Embryonic facial prominence (tissue), 1 donor: Measurements from ENCODE around the gene CCDC127.
"Not testable (repeated sequence)": the region's sequence is repeated elsewhere in the genome, so short reads cannot be mapped to it uniquely, and the experiment has no call there.

Experiments
- DNase-seq: peaks from one replicate; pipeline ENCODE4 v3.0.0-alpha.2; 2016; ENCODE audit errors: extremely low spot score

The CCDC127 gene

DNA sequence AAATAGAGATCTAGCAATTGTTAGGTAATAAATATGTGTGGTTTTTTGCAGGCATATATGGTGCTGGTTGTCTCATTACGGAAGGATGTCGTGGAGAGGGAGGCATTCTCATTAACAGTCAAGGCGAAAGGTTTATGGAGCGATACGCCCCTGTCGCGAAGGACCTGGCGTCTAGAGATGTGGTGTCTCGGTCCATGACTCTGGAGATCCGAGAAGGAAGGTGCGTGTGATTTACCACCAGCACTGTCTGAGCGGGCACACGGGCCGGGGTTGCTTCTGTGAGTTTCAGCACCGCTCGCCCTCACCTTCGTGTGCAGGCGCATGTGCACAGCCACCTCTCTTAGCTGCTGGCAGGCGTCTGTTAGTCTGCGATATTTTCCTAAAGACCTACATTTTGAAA is 15.5 kb upstream of the CCDC127 start:
- DNase-seq: not testable (repeated sequence)

DNA sequence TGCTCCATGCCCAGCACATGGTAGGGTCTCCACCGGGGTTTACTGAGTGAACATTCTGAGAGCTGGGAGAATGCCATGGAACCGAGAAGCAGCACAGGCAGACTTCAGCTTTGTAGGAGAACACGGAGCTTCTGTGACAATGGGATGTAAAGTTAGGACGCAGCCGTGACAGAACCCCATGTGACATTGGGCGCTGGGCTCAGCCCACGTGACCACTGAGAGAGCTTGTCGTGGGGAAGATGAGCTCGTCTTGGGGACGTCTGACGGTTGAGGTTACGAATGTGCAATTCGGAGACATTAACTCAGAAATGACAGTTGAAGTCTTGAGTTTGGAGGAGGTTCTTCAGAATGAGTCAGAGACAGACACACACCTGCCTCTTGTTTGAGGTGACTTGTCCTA is 13.7 kb upstream of the CCDC127 start:
- DNase-seq: no peak

DNA sequence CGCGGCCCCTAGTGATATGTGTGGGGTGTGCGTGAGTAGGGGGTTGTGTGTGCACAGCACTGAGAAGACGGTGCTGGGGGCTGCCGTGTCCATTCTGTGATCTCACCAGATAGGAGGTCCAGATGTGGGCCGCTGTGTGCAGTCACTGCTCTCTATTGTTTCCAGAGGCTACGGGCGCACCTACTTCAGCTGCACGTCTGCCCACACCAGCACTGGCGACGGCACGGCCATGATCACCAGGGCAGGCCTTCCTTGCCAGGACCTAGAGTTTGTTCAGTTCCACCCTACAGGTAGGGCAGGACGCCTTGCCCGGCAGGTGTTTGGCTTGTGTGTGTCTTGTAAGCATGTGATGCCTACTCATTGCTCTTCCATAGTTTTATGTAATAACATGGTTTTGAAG is 12.8 kb upstream of the CCDC127 start:
- no peak for DNase-seq

DNA sequence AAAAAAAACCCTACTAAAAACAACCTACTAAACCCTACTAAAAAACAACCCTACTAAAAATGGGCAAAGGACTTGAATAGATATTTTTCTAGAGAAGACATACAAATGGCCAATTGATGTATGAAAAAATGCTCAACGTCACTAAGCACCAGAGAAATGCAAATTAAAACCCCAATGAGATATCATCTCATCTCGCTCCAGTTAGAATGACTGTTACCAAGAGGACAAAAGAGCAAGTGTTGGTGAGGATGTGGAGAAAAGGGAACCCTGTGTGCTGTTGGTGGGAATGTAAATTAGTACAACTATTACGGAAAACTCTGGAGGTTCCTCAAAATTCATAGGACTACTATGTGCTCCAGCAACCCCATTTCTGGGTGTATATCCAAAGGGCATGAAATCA is 10.9 kb upstream of the CCDC127 start:
- DNase-seq: no peak

- not testable (repeated sequence) for DNase-seq
Observed at GRCh38 chr5:227375-227774, 9.4 kb upstream of the CCDC127 start.

GRCh38 chr5:225334-225733 is 7.4 kb upstream of the CCDC127 start:
- DNase-seq: no peak

- no peak for DNase-seq
Observed at GRCh38 chr5:223791-224190, 5.8 kb upstream of the CCDC127 start.

DNA sequence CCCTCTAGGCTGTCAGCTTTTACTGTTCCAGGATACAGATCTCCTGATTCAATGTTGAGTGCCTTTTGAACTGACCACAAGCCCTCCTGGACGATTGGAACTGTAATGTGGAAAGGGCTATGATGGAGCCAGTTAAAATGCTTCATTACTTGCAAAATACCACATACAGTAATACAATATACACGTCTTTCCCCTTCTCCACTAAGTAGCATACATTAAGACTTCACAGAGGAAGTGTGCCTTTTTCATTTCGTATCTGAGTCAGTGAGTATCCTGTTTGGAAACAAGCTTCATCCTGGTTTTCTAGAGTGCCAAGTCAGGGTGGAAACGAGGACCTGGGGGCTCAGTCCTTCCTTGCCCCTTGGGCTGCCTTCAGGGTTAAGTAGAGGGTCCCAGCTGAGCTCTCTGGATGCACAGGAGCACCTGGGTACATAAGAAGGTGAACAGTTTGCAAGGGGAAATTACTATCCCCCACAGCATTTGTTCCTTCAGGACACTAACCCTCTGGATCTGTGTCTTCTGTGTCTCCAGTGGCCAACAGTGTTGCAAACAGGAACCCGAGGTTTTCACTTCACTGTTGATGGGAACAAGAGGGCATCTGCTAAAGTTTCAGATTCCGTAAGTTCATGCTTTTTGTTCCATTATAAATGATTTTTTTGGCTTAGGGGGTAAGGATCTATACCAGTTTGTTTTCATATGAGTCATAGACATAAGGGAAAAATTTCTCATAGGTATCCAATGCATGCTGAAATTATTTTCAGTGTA is 5.2 kb upstream of the CCDC127 start:
- not testable (repeated sequence) for DNase-seq

- no peak for DNase-seq
Observed at GRCh38 chr5:219991-220390, 2.0 kb upstream of the CCDC127 start.

DNA sequence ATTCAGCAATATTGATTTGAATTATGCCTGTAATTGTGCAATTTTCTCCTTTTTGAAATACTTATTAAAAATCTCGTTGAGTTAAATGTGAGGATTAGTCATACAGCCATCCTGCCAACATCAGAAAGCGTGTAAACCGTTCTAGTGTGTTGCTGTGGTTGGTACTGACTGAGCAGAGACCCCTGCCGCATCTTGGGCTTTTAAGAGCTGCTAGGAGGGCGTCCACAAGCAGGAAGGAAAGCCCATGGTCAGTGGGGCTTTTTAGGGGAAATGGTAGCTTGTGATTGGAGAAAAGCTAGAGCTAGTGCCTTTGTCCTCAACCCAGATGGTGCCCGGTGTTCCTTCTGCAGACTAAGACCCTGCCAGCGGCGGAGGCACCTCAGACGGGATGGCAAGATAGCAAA is 1.5 kb upstream of the CCDC127 start:
- no peak for DNase-seq

- no peak for DNase-seq
Observed at GRCh38 chr5:218457-219291, 721 bp upstream of the CCDC127 start.

DNA sequence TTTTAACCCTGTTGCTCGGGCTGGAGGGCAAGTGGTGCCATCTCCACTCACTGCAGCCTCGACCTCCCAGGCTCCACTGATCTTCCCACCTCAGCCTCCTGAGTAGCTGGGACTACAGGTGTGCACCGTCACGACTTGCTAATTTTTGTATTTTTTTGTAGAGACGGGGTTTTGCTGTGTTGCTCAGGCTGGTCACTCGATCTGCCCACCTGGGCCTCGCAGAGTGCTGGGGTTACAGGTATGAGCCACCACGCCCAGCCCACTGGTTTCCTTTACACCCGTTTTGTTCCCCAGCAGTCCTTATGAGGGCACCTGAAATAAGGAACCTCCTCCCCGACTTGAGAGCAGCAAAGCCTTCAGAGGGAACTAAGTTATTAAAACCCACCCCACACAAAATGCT is 1.9 kb downstream of the CCDC127 start:
- not testable (repeated sequence) for DNase-seq

GRCh38 chr5:215256-215655 is 2.7 kb downstream of the CCDC127 start:
- DNase-seq: not testable (repeated sequence)

- no peak for DNase-seq
Observed at GRCh38 chr5:213803-214395, 4.1 kb downstream of the CCDC127 start.

- no peak for DNase-seq
Observed at GRCh38 chr5:208449-209114, 9.4 kb downstream of the CCDC127 start.

DNA sequence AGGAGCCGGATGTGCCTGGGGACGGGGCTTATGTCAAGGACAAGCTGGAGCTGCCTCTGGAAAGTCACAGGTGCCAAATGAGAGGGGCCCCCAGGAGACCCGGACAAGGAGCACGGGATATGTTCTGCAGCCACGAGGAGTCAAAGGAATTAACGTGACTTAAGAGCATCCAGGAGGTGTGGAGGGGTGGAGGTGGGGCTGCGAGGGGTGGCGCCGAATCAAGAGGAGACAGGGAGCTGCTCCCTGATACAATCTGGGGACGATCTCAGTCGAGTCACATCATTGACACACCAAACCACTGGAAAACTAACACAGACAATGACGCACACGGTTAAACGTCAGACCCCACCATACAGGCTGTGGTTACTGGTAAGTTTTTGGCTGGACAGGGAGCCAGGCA is 10.4 kb downstream of the CCDC127 start:
- DNase-seq: no peak

GRCh38 chr5:206927-207536 is 10.9 kb downstream of the CCDC127 start:
- DNase-seq: no peak

GRCh38 chr5:206406-206805 is 11.5 kb downstream of the CCDC127 start:
- DNase-seq: no peak

- no peak for DNase-seq
Observed at GRCh38 chr5:204966-205670, 12.8 kb downstream of the CCDC127 start.

- no peak for DNase-seq
Observed at GRCh38 chr5:204462-204861, 13.5 kb downstream of the CCDC127 start.

DNA sequence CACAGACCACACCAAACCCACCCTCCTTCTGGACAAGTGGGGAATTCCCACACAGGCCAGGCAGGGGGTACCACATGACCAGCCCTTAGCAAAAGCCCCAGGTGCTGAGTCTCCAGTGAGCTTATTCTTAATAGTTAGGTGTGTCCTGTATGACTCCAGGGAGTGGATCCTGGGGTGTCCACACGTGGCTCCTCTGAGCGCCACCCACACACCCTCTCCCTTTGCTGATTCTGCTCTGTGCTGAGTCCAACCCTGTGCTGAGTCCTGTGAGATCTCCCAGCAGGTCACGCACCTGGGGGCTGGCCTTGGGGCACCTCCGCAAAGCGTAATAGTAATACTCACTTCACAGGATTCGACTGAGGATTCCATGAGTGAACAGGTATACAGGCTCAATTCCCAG is 14.0 kb downstream of the CCDC127 start:
- DNase-seq: no peak
